Measurements from ENCODE around the gene COG2.
A peak's percentile ranks its signal among the peaks of the same experiment; 100 is the strongest.
"Not testable (repeated sequence)": the region's sequence is repeated elsewhere in the genome, so short reads cannot be mapped to it uniquely, and the experiment has no call there.

Gene COG2, protein sequence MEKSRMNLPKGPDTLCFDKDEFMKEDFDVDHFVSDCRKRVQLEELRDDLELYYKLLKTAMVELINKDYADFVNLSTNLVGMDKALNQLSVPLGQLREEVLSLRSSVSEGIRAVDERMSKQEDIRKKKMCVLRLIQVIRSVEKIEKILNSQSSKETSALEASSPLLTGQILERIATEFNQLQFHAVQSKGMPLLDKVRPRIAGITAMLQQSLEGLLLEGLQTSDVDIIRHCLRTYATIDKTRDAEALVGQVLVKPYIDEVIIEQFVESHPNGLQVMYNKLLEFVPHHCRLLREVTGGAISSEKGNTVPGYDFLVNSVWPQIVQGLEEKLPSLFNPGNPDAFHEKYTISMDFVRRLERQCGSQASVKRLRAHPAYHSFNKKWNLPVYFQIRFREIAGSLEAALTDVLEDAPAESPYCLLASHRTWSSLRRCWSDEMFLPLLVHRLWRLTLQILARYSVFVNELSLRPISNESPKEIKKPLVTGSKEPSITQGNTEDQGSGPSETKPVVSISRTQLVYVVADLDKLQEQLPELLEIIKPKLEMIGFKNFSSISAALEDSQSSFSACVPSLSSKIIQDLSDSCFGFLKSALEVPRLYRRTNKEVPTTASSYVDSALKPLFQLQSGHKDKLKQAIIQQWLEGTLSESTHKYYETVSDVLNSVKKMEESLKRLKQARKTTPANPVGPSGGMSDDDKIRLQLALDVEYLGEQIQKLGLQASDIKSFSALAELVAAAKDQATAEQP

GRCh38 chr1:230642263-230642959 is at the start of gene COG2:
COG2 (plus strand) TSS chr1:230642481; CDS start chr1:230642607, 126 bp downstream.
- DNase-seq, result peak; percentile 95

DNA sequence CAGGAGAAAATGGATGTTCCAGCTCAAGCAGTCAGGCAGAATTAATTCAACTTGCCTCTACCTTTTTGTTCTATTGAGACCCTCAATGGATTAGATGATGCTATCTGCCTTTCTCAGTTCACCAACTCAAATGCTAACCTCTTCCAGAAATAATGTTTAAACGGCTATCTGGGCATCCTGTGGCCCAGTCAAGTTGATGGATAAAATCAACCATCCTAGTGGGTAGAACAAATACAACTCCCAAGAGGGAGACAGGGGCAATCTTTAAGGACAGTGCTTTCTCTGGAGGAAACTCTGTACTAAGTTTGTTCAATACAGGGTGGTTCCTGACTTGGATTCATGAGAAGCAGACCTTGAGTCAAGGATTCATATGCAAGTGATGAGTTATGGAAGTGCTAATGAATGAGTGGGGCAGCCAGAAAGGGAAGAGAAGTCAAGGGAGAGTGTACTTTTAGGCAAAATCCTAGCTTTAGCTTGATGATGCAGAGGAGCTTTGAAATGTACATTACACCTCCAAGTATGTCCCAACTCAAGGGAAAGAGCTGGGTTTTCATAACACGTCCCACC is 49.4 kb upstream of the COG2 start:
- no peak for DNase-seq

DNA sequence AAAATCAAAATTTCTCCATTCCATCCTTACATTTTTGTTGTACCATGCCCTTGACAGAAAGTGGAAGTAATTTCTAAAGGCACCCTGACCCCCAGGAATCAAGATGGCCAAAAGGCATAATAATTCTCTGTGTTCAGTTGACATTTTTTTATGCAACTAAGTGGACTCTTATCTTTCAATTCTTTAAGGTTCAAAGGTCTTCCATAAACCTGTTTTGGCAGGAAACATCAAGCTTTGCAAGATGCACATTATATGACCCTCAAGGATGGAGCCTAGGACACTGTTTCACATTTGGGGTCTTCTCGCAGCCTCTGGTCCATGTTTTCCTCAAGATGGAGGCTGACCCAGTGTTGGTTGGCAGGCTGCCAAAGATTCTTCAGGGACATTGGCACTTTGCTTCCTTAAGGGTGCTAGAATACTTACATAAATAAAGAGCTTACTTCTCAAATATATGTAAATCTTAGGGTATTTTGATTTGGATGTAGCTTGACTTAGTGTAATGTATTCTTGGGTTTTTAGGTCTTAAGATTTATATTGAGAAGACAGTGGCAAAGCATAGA is 48.0 kb upstream of the COG2 start:
- no peak for DNase-seq

DNA sequence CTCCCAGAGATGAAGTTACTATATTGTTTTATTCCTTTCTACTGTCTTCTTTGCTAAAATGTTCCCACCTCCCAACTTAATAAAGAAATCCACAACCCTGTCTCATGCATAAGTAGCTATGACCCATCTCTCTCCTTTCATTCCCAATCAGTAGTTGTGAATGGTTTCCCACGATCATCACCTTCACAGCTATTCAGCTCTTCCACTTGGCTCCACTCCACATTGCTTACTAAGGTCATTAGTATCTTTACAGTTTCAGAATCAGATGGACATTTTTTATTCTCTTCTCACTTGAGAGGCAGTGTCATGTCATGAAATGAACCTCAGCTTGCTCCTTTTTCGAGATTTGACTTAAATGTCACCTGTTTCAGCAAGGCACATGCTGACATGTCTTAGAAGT is 47.1 kb upstream of the COG2 start:
- no peak for DNase-seq

DNA sequence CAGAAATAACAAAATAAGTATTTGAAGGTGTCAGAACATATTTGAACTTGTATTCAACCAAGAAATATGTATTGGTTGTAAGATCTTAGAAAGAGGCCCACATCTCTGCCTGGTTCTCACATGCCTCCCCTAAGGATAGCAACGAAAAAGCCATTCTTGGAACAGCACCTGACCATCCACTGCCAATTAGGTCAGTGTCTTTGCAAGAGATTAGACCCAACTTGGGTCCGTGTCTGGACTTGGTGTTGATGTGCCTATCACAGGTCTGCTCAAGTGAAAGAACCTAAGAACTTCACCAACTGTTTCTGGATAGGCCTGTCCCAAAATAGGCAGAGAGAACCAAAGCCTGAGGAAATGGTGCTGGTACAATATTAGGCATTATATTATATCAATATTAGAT is 46.0 kb upstream of the COG2 start:
- no peak for DNase-seq

GRCh38 chr1:230598745-230599144 is 43.5 kb upstream of the COG2 start:
- DNase-seq, result no peak

DNA sequence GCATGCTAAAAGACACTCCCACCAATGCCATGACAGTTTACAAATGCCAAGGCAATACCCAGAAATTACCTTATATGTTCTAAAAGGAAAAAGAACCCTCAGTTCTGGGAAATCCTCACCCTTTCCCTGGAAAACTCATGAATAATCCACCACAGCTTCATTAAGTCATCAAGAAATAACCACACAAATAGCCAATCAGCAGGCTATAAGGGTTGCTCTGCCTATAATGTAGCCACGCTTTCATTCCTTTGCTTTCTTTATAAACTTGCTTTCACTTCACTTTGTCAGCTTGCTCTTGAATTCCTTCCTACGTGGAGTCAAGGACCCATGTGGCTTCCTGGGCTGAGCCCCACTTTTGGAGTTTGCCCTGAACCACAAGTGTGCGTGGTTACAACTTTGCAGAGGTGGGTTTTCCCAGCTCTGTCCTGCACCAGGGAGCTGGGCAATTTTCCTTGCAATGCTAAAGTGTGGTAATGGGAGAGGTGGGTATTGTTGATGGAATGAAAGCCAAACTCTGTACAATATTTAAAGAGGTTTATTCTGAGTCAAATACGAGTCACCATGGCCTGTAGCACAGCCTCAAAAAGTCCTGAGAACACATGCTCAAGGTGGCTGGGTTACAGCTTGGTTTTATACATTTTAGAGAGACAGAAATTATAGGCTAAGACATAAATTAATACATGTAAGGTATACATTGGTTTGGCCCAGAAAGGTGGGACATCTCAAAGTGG is 42.2 kb upstream of the COG2 start:
- no peak for DNase-seq

GRCh38 chr1:230600657-230601400 is 41.5 kb upstream of the COG2 start:
- not testable (repeated sequence) for DNase-seq

- DNase-seq, result no peak
These were observed 33.1 kb upstream of the COG2 start for GRCh38 chr1:230609208-230609607.

DNA sequence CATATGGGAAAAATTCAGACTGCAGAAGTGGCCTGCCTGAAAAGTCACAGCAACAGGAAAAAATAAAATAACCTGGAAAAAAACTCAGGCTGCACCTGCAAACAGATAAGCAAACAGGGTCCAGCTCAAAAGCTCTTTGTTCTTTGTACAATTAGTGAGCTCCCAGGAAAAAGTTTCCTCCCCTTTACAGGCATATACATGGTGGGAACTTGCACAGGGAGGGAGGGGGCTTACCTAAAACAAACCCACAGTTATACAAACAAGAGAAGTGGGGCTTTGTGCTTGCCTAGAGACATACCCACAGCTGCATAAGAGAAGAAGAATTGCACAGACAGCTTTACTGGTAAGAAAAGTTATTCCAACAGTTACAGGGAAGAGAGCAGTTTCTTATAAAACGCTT is 31.7 kb upstream of the COG2 start:
- DNase-seq, result no peak

DNA sequence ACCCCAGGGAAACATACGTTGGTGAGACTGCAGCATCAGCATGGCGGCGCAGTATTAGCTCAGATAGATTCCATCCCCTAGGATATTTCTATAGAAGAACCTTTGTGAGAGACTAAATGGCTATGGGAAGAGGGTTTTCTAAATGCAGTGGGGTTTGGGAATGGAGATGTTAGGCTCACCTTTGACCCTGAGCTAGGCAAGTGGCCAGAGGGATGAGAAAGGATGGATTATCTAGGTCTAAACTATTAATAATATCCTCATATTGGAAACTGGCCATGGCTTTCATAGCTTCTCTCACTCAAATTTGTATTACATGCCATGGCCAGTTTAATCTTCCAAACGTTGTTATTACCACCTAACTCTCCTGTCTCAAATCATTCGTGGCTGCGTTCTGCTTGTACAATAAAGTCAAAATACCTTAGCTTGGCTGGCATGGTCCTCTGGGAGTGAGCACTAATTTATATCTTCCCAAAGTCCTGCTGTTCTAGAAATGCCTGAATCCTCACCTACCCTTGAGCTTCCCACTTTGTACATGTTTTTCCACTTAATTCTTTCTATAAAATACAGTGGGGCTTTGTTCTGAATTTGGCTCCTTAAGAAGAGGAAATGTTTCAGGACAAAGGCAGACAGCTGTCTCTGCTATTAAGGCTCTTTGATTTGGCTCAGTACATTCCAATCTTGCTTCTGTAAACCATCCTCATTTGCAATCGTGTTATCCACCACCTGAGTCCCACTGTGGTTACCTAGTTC is 31.0 kb upstream of the COG2 start:
- peak; percentile 91 for DNase-seq

GRCh38 chr1:230611878-230612235 is 30.4 kb upstream of the COG2 start:
- peak; percentile 91 for DNase-seq

DNA sequence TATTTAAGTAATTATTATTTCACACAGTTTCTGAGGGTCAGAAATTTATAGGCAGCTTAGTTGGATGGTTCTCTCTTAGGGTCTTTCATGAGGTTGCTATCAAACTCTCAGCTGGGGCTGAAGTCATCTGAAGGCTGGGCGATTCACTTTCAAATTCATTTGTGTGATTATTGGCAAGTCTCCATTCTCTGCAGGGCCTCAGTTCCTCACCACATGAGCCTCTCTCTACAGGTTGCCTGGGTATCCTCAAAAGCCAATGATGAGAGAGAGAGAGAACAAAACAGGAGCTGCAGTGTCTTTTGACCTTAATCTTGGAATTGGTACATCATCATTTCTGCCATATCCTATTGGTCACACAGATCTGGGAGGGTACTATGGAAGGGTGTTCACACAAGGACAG is 29.6 kb upstream of the COG2 start:
- DNase-seq, result no peak

GRCh38 chr1:230614121-230614520 is 28.2 kb upstream of the COG2 start:
- no peak for DNase-seq

DNA sequence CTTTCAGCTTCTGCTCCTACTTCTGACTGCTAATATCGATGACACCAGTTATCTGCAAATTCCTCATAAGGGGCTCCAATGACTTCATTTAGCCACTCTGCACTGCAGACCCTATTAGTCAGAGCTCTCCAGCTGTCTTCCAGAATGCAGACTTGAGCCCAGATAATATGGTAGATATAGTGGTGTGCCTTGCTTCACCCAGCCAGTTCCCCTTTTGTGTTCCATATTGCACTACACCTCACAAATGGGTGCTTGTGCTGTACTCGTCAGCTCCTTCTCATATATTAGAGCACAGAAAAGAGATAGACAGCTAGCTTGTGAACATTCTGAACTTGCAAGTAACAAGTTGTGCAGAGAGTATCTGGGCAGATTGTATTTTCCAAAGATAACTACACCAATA is 23.7 kb upstream of the COG2 start:
- no peak for DNase-seq

- DNase-seq, result no peak
These were observed 21.5 kb upstream of the COG2 start for GRCh38 chr1:230620649-230621323.

GRCh38 chr1:230621324-230622030 is 20.8 kb upstream of the COG2 start:
- no peak for DNase-seq

GRCh38 chr1:230622151-230622550 is 20.1 kb upstream of the COG2 start:
- no peak for DNase-seq

GRCh38 chr1:230624097-230624713 is 18.1 kb upstream of the COG2 start:
- DNase-seq, result no peak
